Umbilical cord (tissue), 2 donors: Measurements from ENCODE around the gene SORCS3. TPM values are rescaled to one million over a fixed set of nuclear protein-coding genes. Genes with fewer than 3 reads are reported as not detected.

ENCODE experiments used
- DNase-seq: peaks from one replicate; pipeline ENCODE4 v3.0.0-alpha.2; 2015; ENCODE audit warnings: low spot score
- total RNA-seq: library from RNA; depleted of rRNA; stranded (reverse); fragments of >200 nt; gene quantifications from one replicate; pipeline ENCODE4 v1.2.3, GENCODE V29; 2014; ENCODE audit warnings: low replicate concordance; ENCODE audit not compliant: insufficient read depth

SORCS3 gene
- total RNA-seq, 1 donor from 2014 or later, result 0.48 TPM

DNA sequence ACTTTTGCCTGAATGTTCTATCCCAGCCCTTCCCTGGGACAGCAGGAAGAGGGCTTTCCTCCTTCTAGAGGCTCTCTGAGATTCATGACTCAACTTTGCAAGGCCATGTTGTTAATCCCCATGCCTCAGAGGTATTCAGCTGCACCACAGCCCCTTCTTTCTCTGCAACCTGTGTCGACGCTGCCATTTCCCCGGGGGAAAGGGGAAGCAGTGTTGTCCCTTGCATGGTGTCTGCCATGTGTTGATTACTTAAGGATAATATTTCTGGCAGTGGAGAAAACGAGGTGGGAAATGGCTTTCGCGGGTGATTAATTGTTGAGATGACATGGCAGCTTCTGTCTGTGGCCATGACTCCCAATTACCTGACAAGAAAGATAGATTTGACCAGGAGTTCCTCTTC lies 133.1 kb downstream of the SORCS3 start:
- no peak for DNase-seq

DNA sequence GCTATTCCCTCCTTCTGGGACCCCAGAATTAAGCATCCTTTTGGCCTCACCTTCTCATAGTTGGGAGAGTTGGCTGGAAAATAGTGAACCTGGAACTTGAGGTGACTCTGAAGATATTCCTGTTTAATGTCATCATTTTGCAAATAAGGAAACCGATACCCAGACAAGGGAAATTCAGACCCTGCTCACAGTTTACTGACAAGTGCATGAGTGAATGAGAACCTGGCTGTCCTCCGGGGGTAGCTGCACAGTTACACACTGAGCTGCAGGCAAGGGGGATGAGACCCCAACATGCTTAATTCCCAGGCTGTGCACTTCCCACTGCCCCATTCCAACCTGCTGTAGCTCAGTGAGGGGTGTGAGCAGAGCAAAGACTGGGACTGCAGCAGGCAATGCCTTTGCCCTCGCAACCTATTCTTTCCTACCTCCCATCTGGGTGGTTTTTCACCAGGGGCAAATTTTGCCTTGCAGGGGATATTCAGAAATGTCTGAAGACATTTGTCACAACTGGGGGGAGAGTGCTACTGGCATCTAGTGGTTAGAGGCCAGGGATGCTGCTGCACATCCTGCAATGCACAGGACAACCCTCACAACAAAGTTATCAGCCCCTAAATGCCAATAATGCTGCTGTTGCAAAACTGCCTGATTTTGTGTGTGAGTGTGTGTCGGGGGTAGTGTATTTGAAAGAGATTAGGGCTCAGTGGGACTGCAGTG lies 136.2 kb downstream of the SORCS3 start:
- no peak for DNase-seq

DNA sequence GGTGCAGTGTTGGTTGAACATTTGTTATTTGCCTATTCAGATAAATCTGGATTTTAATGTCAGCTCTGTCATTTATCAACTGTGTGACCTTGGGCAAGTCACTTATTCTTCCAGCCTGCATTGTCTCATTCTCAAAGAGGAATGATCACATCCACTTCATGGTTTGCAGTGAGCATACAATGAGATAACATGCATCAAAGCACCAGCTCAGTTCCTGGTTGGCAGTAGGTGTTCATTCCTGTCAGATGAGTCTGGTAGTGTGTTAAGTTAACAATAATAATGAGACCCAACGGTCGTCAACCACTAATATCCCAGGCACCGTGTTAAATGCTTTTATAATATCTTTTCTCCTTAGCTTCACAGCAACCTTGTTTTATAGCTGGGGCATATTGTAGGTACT lies 137.3 kb downstream of the SORCS3 start:
- DNase-seq, result no peak

DNA sequence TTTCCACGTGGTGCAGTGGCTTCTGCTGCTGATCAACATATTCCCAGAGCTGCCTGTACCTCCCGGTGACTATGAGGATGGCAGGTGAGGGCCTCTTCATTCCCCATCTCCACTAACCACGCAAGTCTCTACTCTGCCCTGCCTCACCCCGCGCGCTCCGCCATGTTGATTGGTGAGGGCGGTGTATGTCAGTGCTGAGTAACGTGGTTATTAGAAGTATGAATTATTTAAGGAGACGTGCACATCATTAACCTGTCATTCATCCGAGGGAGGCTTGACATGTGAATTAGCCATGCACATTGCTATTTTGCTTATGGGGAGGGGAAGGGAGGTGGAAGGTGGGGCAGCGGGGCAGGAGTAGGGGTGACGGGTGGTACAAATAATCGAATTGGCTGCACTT lies 138.6 kb downstream of the SORCS3 start:
- no peak for DNase-seq

DNA sequence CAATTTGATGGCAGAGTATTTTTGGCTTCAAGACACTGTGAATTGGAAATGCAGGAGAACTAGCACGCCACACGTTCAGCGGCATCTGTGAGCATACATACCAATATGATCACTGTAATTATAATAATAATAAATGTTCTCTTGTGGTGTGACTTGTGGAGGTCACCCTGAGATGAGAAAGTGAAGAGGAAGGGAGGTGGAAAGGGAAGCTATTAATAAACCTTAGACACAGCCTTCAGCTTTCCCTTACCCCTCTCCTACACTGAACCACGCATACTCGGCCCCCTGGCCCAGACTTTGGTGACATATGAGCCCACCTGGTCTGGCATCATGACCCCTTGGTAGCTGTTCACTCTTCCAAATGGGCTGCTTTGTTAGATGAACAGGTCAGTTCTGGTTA lies 139.1 kb downstream of the SORCS3 start:
- DNase-seq, result no peak

DNA sequence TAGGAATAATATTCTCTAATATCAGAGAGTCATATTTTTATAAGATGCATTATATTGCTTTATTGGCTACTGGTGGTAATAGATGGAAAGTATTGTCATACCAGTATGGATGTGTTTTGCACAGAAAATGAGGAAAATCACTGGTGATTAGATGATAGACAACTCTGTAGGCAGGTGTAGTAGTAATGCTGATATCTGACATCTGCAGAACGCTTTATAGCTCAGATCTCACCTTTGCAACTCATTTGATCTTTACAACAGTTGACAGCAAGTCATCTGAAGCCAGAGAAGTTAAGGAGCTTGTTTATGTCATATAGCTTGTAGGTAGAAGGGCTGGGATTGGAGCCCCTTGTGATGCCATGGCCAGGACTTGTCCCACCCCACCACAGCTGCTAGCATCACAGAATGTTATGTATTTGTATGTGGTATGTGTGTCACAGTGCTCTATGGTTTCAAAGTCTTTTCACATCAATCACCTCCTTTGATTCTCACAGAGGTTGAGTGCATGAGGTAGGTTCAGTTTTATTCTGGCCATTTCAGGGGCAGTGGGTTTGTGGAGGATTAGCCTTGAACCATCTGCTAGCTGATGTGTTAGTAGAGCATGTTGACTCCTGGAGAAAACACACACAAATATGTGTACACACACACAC lies 140.0 kb downstream of the SORCS3 start:
- DNase-seq, result no peak

DNA sequence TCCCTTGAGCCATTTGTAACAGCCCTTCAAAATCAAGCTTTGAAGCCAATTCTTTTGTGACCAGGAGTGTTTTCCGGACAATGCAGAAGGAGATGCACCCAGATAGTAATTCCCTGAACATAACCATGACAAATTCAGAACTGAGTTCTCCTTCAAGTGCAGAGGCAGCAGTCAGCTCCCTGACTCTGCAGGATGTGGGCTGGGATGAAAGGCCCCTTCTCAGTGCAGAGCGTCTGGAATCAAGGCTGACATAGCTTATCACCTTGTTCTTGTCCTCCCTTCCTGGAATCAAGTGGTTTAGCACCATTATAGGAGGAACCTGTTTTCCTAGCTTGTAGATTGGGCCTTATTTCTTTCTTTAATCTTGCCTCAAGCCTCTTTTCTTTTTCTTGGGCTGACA lies 143.4 kb downstream of the SORCS3 start:
- no peak for DNase-seq

DNA sequence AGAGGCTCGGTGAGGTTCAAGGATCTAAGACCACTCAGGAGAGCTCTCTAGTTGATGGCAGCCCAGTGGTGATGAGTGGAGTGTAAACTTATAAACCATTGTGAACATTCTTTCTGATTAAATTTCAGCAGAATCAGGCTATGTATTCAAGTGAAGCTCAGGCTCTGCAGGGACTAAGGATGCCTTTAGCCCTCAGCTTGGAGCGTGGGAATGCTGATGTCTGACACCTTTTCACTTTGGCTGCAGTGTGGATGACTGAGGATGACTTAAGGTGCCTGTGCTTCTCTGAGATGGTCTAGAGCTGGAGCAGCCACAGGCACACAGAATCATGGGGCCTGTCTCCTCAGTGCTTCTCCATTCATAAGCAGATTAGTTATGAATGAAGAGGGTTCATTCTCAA lies 150.4 kb downstream of the SORCS3 start:
- DNase-seq, result no peak

DNA sequence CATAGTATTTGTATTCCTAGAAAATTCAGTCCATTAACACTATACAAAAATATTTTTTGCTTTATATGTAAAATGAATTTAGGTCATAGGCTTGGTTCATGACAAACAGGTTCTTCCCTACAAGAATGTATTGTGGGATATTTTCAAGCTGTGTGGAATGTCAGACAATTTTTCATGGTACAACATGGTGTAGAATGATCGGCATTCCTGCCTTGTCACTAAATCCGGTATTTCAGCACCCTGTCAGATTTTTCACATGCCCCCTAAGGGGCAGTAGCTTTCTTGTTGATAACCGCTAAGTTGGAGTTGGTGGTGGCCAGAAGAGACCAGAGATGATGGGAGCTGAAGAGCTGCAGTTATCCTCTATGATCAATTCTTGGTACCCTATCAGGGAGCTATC lies 154.3 kb downstream of the SORCS3 start:
- no peak for DNase-seq

DNA sequence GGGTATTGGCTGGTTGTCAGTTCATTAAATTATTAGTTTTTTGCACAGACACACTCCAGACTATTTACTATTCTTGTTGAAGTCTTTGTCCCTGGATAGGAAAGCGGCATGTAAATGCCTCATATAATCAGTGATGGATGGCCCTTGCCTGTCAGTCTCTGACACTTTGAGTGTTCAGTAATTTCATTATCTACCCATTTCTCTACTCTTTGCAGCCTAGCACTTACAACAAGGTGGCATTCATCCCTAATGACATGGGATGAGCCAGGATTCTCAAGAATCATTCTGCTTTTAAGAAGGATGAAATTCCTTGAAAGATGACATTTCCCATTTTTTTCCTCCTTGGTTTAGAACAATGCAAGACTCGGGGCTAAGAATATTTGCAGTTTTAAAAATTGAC lies 155.7 kb downstream of the SORCS3 start:
- no peak for DNase-seq

DNA sequence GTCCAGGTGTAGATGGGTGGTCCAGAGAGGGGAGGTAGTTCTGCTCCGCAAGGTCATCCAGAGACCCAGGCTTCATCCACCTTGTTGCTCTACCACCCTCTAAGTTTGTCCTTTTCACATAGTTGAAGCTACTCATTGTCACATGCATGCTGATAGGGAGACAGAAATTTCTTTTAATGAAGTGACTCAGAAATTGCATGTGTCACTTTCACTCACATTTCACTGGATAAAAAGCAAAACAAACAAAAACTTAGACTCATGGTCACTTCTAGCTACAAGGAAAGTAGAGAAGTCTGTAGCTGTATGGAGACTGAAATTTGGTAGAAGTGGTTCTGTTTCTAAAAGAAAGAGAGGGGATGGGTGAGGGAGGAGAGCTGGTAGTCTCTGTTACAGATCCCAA lies 161.9 kb downstream of the SORCS3 start:
- DNase-seq, result no peak

DNA sequence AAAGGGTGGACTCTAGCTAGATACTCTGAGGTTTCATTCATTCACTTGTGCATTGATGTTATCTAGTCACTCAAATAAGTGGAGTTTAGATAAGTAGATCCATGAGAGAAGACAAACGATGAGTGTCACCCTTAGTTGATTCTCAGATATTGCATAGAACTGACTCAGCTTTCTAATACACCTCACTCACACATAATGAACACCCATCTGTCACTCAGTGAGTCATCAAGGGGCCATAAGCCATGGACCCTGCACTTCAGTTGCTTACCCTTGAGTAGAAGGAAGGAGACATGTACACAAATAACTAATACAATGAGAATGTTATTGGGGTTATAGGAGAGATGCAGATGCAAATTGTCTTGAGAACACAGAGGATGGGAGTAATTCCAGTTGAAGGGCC lies 163.8 kb downstream of the SORCS3 start:
- no peak for DNase-seq

DNA sequence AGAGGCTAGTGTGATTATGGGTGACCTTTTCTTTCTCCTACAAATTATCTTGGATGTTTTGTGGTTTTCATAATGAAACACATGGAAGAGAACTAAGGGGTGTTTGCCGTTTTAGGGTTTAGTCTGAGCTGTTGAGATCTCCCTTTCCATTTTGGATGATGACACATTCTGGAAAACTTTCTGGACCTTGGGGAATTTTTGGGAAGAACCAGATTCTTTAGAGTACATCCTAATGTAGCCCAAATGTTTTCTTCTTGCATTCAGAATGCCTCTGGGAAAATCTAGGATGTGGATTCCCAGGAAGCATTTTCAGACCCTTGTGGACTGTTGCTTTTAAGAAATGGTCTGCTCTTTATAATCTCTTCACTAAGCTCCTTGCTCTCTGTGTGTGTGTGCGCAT lies 165.7 kb downstream of the SORCS3 start:
- DNase-seq, result no peak

DNA sequence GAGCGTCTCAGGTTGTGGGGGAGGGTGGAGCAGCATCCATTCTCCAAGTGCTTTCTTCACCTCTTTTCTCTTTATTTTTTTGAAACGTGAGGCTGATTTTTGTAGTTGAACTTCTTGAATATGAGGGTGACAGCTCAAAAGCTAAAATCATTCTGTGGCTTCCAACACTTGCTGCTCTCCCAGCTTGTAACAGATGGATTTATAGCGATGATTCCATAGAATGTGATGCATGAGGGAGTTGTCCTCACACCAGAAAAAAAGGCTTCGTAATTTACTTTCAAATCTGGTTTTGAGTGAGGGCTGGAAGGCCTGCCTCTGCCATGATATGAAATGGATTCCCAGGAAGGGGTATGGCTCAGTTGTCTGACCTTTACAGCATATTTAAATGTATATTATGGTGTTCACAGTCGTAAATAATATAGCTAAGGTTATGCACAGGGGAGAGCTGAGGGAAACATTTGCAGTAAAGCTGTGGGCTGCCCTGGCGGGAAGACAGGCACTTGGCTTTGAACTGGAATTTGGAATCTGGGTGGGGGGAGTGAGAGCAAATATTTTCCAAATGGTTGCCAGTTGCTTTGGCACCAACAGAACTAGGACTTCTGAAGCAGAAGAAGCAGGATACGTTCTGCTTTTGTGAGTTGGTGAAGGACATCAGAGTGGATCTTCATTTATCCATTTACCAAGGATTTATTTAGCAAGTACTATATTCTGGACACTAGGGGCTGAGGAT lies 166.7 kb downstream of the SORCS3 start:
- no peak for DNase-seq

DNA sequence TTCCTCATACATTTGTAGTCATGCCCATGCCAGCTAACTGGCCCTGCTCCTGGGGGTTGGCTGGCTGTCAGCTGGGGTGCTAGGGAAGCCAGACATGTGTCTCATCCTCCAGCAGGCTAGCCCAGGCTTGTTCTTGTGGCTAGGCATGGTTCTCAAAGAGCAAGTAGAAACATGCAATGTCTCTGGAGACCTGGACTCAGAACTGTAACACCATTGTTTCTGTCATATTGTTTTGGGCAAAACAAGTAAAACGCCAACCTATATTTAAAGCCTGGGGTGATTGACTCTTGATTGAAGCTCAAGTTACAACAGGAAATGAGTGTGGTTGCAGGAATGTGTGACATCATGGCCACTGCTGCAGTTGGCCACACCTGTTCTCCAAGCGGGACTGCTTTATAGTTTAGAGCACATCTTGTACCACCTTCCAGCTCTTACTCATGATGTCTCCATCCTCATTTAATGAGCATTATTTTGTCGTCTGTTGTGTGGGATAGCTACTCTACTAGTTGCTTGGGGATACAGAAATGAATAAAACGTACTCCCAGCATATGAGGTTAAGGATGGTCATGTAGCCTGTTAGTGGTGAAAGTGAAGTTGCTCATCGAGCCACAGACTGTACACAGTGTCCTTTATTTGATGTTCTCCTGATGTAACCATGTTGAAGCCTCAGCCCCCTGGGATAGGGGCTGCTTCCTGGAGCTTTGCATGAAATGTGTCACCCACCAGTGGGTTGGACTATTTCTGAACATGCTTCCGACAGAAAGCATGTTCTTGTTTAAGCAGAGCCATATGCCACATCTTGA lies 168.4 kb downstream of the SORCS3 start:
- no peak for DNase-seq

DNA sequence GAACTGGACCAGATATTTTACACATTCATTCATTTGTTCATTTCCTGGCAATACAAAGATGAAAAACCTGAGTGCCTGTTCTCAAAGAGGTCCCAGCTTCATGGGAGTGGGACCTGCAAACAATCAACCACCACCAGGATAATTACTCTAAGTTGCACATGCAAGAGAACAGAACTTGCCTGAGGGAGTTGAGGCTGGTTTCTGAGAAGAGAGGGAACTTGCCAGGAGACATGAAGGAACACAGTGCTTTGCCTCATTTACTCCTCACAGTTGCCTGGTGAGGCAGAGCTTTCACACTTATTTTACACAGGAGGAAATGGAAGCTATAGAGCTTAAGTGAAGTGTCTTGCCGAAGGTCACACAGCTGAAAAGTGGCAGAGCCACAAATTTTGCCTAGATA lies 170.1 kb downstream of the SORCS3 start:
- no peak for DNase-seq

DNA sequence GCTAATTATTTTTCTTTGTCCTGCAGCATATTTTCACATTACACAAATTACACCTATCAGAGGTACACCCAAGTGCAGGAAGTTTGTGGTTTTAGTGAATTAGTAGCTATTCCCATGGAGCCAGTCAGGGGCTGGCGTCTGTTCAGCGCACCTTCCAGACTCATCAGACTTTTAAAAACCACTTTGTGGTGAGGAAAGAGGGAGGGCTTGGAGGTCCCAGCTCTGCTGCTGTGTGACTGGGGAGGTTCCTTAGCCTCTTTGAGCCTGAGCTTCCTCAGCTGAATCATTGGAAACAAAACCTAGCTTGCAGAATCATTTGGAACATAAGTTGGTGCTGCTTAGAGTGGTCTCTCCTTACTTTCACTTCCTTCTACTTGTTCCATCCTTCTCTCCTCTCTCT lies 175.4 kb downstream of the SORCS3 start:
- no peak for DNase-seq

DNA sequence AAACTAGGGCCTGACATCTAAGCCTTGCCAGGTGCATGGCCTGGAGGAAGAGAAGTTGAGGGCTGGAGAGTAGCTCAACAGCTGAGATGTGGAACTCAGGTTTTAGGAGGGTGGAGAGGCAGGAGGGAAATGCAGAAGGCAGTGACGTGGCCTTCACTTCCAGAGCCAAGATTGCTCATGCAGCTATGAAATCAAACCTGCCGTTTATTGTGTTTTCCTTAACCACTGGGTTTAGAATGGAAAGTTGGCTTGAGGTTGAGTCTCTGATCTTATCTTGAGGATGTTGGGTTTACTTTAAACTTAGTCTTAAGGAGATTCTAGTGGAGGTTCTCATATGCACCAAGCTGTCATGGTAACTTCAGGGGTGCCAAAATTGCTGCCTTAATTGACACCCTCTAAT lies 178.6 kb downstream of the SORCS3 start:
- DNase-seq, result no peak

DNA sequence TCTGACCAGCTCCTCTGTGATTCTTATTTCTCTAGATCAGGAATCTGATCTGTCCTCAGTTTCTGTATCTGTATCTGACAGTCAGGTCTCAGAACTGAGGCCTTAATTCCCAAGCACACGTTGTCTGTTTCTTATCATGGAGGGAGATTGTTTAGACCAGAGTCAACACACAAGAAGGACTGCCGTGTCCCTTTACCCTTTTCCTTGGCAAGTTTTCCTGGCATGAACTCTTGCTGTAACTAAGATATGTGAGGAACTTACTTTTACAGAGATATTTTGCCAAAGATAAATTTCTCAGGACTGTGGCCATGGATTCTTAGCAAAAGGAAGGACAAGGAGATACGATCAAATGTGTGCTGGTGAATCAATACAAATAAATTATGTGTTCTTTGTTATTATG lies 181.0 kb downstream of the SORCS3 start:
- no peak for DNase-seq

DNA sequence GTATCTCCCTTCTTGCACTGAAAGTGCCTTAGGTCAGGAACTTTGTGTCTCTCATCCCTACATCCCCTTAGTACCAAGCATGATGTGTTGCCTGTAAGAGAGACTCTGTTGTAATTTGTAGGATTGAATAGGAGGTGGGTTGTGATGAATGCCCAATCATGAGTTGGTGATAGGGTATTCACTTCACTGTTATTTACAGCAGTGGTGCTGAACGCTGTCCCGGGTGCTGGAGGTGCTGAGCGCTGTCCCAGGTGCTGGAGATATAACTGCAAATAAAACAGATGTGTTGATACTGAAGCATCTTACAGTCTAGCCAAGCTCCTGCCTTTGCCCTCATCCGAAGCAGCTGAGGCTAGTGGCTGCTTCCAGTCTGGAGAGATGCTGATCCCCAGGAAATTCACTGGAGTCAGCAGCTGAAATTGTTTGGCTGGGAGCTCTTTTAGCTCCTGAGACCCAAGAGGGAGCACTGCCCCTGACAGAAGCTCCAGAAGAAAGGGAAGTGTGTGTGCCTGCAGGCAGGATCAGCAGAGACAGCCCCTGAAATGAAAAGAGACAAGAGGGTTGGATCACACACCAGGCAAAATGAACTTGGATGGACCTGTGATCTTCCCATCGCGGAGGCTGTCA lies 183.4 kb downstream of the SORCS3 start:
- peak; percentile 33 for DNase-seq

DNA sequence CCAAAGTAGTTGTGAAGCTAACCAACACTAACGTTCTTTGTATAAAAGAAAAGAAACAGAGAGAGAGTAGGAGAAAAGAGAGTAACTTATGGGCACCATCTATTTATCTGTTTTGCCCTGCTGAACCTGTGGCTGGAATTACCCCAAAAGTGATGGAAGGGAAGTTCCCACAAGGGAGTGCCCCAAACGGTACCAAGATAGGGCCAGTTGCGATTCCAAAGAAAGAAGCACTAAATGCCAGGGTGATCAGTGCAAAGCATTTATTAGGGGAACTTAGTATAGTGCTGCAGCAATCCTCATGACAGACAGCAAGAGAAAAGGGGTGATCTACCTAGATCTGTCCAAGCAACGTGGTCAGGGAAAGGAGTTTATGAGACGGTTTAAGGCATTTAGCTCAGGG lies 190.2 kb downstream of the SORCS3 start:
- no peak for DNase-seq

DNA sequence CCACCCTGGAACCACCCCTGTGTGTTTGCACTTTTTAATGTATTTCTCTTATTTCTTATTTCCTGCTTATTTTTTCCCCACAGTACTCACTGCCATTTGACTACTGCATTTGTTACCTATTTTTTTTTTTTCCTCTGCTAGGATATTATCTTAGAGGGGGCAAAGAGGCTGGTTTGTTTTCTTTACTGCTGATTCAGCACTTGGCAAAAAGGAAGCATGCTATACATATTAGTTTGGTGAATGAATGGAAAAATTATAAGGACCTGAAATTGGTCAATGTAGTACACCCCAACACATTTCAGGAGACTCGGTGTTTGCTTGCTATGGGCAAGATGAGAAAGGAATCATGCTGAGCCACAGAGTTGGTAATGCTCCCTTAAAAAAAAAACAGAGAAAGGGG lies 193.5 kb downstream of the SORCS3 start:
- no peak for DNase-seq
